HG02870 (cell line): ENCODE results near the gene KDM5D.

Experiments
- ATAC-seq: cut with Tn5 transposase; IDR thresholded peaks from one replicate; pipeline ENCODE4 v1.9.1; 2021; ENCODE audit warnings: mild to moderate bottlenecking, moderate library complexity; ENCODE audit not compliant: unreplicated experiment

The KDM5D gene

DNA sequence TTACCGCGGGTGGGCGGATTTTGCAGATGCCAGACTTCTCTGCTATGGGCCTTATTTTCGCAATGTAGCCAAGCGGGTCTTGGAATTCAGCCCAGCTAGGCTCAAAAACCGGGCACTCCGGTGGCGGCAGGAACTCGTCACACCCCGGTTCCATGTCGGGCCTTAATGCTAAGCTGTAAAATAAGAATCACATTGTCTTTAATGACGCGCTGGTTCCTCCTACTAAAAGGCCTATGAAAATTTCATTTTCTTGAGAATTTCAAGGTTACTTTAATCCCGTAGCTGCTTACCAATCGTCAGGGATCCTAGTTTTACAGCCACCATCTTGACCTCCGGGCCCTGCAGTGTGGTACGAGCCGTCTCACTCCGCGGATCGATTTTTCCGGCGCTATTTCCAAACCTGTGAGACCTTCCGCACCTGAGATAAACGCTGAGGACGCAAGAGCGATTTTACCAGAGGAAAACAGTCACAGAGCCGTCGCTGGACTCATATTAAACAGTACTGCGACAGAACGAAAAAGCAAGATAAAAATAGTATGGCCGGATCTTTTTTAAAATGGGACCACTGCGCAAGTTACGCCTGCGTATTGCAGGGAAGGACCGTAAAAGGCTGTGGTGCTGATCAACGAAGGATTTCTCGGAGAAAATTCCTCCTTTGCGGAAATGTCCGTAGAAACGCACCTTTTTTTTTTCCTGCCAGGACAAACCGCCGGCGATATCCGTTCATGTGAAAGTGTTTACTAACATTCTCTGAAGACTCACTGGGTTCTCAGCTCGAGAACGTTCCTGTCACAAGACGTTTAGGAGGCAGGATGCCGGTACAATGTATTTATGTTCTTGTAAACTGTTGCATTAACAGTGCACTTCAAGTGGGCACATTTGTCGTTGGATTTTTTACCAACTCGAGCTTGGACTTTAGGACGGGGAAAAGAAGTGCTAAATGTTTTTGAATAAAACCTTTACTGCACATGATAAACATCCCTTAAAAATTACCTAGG lies at the start of gene KDM5D:
TSS of gene KDM5D (minus strand) at position 346 of the 998 bp plus-strand sequence. CDS start at position 154, 192 bp downstream.
- ATAC-seq: no peak

DNA sequence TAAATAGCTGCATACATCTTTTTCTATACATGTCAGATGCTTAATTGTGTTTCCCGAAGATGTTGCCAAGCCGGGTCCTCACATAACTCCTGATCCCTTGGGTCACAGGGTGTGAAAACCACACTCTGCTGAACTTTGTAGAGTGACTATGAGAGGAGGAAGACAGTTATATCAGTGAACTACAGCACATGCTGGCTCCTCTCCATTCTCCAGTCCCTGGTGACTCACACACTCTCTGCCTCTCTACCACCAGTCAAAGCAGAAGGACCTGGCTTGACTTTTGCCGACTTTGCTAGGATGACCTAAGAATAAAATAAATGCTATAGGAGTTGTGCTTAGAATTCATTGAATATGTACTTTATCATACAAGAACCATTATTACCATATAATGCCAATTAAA lies 23.8 kb upstream of the KDM5D start:
- ATAC-seq: no peak

- no peak for ATAC-seq
These were observed 1.2 kb downstream of the KDM5D start for GRCh38 chrY:19743331-19743730.

GRCh38 chrY:19742153-19742552 lies 2.4 kb downstream of the KDM5D start:
- ATAC-seq: no peak

GRCh38 chrY:19734425-19734824 lies 10.1 kb downstream of the KDM5D start:
- ATAC-seq: no peak

- no peak for ATAC-seq
These were observed 26.6 kb downstream of the KDM5D start for GRCh38 chrY:19717950-19718349.

DNA sequence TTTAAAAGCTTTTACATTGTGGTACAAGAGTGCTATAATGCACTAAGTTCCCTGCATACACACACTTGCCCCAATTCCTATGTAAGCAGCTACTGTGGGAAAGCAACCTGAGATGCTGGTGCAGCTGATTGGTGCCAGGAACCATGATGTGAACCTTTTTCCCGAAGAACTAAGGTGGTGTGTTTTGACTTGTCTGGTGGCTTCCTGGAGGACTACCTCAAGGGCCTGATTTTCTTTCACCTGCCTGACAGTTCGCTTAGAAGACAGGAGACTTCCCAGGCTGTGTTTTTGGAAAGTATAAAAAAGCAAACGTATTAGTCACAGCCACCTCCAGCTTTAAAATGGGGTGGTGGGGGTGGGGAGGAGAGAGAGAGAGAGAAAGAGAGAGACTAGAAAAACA lies 27.4 kb downstream of the KDM5D start:
- ATAC-seq: no peak

- ATAC-seq: no peak
These were observed 29.3 kb downstream of the KDM5D start for GRCh38 chrY:19715226-19715625.

DNA sequence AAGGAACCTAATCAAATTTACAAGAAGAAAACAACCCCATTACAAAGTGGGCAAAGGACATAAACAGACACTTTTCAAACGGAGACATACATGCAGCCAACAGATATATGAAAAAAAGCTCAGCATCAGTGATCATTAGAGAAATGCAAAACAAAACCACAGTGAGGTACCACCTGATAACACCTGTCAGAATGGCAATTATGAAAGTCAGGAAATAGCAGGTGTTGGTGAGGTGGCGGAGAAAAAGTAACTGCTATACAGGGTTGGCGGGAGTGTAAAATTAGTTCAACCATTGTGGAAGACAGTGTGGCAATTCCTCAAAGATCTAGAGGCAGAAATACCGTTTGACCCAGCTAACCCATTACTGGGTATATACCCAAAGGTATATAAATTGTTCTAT lies 31.1 kb downstream of the KDM5D start:
- no peak for ATAC-seq

- no peak for ATAC-seq
These were observed 38.3 kb downstream of the KDM5D start for GRCh38 chrY:19706273-19706672.

GRCh38 chrY:19698495-19698894 lies 46.0 kb downstream of the KDM5D start:
- ATAC-seq: no peak

GRCh38 chrY:19680821-19681220 lies 63.7 kb downstream of the KDM5D start:
- no peak for ATAC-seq
